ENCODE measurements around the gene UBE2O.

UBE2O gene

GRCh38 chr17:76359375-76359774 lies 93.6 kb downstream of the UBE2O start:
- no peak overlapping the region for H3K27ac ChIP-seq
- TF ChIP-seq CTCF (IDR thresholded peaks at IDR 0.05): no peak
- H3K4me3 ChIP-seq: no peak overlapping the region
- DNase-seq (ENCODE audit: low spot score): no peak

- TF ChIP-seq CTCF (IDR thresholded peaks at IDR 0.05): no peak
- DNase-seq (ENCODE audit: low spot score): no peak
- no peak overlapping the region for H3K27ac ChIP-seq
These were observed 95.3 kb downstream of the UBE2O start for GRCh38 chr17:76357597-76358158.

GRCh38 chr17:76356803-76357456 lies 96.0 kb downstream of the UBE2O start:
- TF ChIP-seq CTCF (IDR thresholded peaks at IDR 0.05): no peak
- no peak overlapping the region for H3K4me3 ChIP-seq
- no peak for DNase-seq (ENCODE audit: low spot score)
- no peak overlapping the region for H3K27ac ChIP-seq

More at GRCh38 chr17:76357597-76358158, 95.3 kb downstream of the UBE2O start:
- no peak overlapping the region for H3K4me3 ChIP-seq

GRCh38 chr17:76354747-76355310 lies 98.1 kb downstream of the UBE2O start:
- no peak for DNase-seq (ENCODE audit: low spot score)
- no peak overlapping the region for H3K4me3 ChIP-seq
- TF ChIP-seq CTCF (IDR thresholded peaks at IDR 0.05): no peak
- no peak overlapping the region for H3K27ac ChIP-seq

- peak overlapping the region; percentile 75 to 82 for H3K27ac ChIP-seq
- no peak for DNase-seq (ENCODE audit: low spot score)
- TF ChIP-seq CTCF (IDR thresholded peaks at IDR 0.05): no peak
- H3K4me3 ChIP-seq: peak overlapping the region; percentile 91
These were observed 98.6 kb downstream of the UBE2O start for GRCh38 chr17:76354317-76354729.

- Histone ChIP-seq H3K4me3 (peak within 1 kb of the TSS; percentile 91), H3K27ac (peak within 1 kb of the TSS; percentile 75 to 82)
- peak; percentile 44 for TF ChIP-seq CTCF (IDR thresholded peaks at IDR 0.05)
- DNase-seq (ENCODE audit: low spot score): peak; percentile 87
These were observed 99.2 kb downstream of the UBE2O start, which contains the start of gene PRPSAP1 for GRCh38 chr17:76353599-76354316. TSS of gene PRPSAP1 (minus strand) at chr17:76353916. CDS start at chr17:76353703, 213 bp downstream.
